ENCODE measurements around the gene TBX18.

TBX18 gene

GRCh38 chr6:84772428-84773132 lies 8.2 kb upstream of the TBX18 start:
- no peaks in the 10 kb centered on the region for H3K36me3 ChIP-seq (replicated peaks in 1 of 2; ENCODE audit: control insufficient read depth in 2 of 2, insufficient read depth in 2 of 2, low read length in 2 of 2)
- no peak overlapping the region for H3K14ac ChIP-seq (ENCODE audit: low read length)
- no peak overlapping the region for H4K91ac ChIP-seq (ENCODE audit: low read depth, low read length, poor library complexity)
- H3K4me3 ChIP-seq (ENCODE audit: low read length in 2 of 2) = no peak overlapping the region
- H2AK5ac ChIP-seq (ENCODE audit: low read depth, low read length) = no peak overlapping the region
- no peak overlapping the region for H2AFZ ChIP-seq (ENCODE audit: low read length)
- H3K4me1 ChIP-seq (ENCODE audit: control insufficient read depth in 2 of 2, insufficient read depth in 1 of 2, low read depth in 1 of 2, low read length in 2 of 2) = peaks cover 0 to 5% of the 10 kb centered on the region in 2 donors
- no peak overlapping the region for H3K4ac ChIP-seq (ENCODE audit: low read length)
- no peak overlapping the region for H2BK15ac ChIP-seq (ENCODE audit: low read length)
- H3K18ac ChIP-seq (ENCODE audit: low read length) = no peak overlapping the region
- WGBS, 2 donors (ENCODE audit: extremely low coverage in 2 of 2, insufficient read length in 2 of 2, insufficient replicate concordance in 1 of 2) = no CpG with 5 or more reads among the region's 35 CpGs
- no peak overlapping the region for H2BK5ac ChIP-seq (ENCODE audit: low read length)
- no peaks in the 10 kb centered on the region for H3K79me1 ChIP-seq (ENCODE audit: low read depth, low read length)
- H3K9ac ChIP-seq (ENCODE audit: low read depth, low read length, poor library complexity) = no peak overlapping the region
- H3K23ac ChIP-seq (ENCODE audit: low read depth, low read length, poor library complexity) = no peak overlapping the region
- no peak overlapping the region for H3K4me2 ChIP-seq (ENCODE audit: insufficient read depth, low read length, poor library complexity, severe bottlenecking)
- DNase-seq (ENCODE audit: low spot score) = no peak
- H2BK120ac ChIP-seq (ENCODE audit: low read depth, low read length) = no peak overlapping the region
- no peak overlapping the region for H3K27ac ChIP-seq (replicated peaks; ENCODE audit: low read length)
- H2BK12ac ChIP-seq (ENCODE audit: low read length) = no peak overlapping the region
- H4K8ac ChIP-seq (ENCODE audit: low read depth, low read length) = no peak overlapping the region
- peaks cover 0 to 4% of the 10 kb centered on the region in 2 donors for H3K9me3 ChIP-seq (replicated peaks in 1 of 2; ENCODE audit: control insufficient read depth in 2 of 2, insufficient read depth in 1 of 2, low read depth in 1 of 2, low read length in 2 of 2)
- peaks cover 23 to 96% (median 75%) of the 10 kb centered on the region in 3 experiments for H3K27me3 ChIP-seq (ENCODE audit: control insufficient read depth in 3 of 3, insufficient read depth in 3 of 3, low read depth in 1 of 3, low read length in 3 of 3)

- H4K91ac ChIP-seq (ENCODE audit: low read depth, low read length, poor library complexity) = no peak overlapping the region
- peaks cover 0 to 9% of the 10 kb centered on the region in 2 donors for H3K4me1 ChIP-seq (ENCODE audit: control insufficient read depth in 2 of 2, insufficient read depth in 1 of 2, low read depth in 1 of 2, low read length in 2 of 2)
- no peaks in the 10 kb centered on the region for H3K36me3 ChIP-seq (replicated peaks in 1 of 2; ENCODE audit: control insufficient read depth in 2 of 2, insufficient read depth in 2 of 2, low read length in 2 of 2)
- H3K14ac ChIP-seq (ENCODE audit: low read length) = no peak overlapping the region
- H2BK120ac ChIP-seq (ENCODE audit: low read depth, low read length) = no peak overlapping the region
- H3K9ac ChIP-seq (ENCODE audit: low read depth, low read length, poor library complexity) = no peak overlapping the region
- no peak overlapping the region for H2BK15ac ChIP-seq (ENCODE audit: low read length)
- no peak overlapping the region for H4K8ac ChIP-seq (ENCODE audit: low read depth, low read length)
- H3K27me3 ChIP-seq (ENCODE audit: control insufficient read depth in 3 of 3, insufficient read depth in 3 of 3, low read depth in 1 of 3, low read length in 3 of 3) = peaks cover 29 to 100% (median 79%) of the 10 kb centered on the region in 3 experiments
- no peak overlapping the region for H3K4me3 ChIP-seq (ENCODE audit: low read length in 2 of 2)
- H3K4me2 ChIP-seq (ENCODE audit: insufficient read depth, low read length, poor library complexity, severe bottlenecking) = no peak overlapping the region
- peaks cover 2 to 7% of the 10 kb centered on the region in 2 donors for H3K9me3 ChIP-seq (replicated peaks in 1 of 2; ENCODE audit: control insufficient read depth in 2 of 2, insufficient read depth in 1 of 2, low read depth in 1 of 2, low read length in 2 of 2)
- no peak overlapping the region for H2BK5ac ChIP-seq (ENCODE audit: low read length)
- no peaks in the 10 kb centered on the region for H3K79me1 ChIP-seq (ENCODE audit: low read depth, low read length)
- WGBS, 2 donors (ENCODE audit: extremely low coverage in 2 of 2, insufficient read length in 2 of 2, insufficient replicate concordance in 1 of 2) = no CpG with 5 or more reads among the region's 16 CpGs
- no peak overlapping the region for H3K18ac ChIP-seq (ENCODE audit: low read length)
- DNase-seq (ENCODE audit: low spot score) = peak; percentile 45
- no peak overlapping the region for H2AFZ ChIP-seq (ENCODE audit: low read length)
- H3K4ac ChIP-seq (ENCODE audit: low read length) = no peak overlapping the region
- H3K23ac ChIP-seq (ENCODE audit: low read depth, low read length, poor library complexity) = no peak overlapping the region
- no peak overlapping the region for H2AK5ac ChIP-seq (ENCODE audit: low read depth, low read length)
- no peak overlapping the region for H2BK12ac ChIP-seq (ENCODE audit: low read length)
- no peak overlapping the region for H3K27ac ChIP-seq (replicated peaks; ENCODE audit: low read length)
Observed at GRCh38 chr6:84771756-84772356, 7.5 kb upstream of the TBX18 start.

- Histone ChIP-seq H3K4me1 (ENCODE audit: control insufficient read depth in 2 of 2, insufficient read depth in 1 of 2, low read depth in 1 of 2, low read length in 2 of 2) (peaks cover 0 to 9% of the 10 kb centered on the region in 2 donors), H3K18ac (ENCODE audit: low read length) (no peak overlapping the region), H4K91ac (ENCODE audit: low read depth, low read length, poor library complexity) (no peak overlapping the region), H3K79me1 (ENCODE audit: low read depth, low read length) (no peaks in the 10 kb centered on the region), H2BK15ac (ENCODE audit: low read length) (no peak overlapping the region), H3K27ac (replicated peaks; ENCODE audit: low read length) (no peak overlapping the region), H2AK5ac (ENCODE audit: low read depth, low read length) (no peak overlapping the region), H3K27me3 (ENCODE audit: control insufficient read depth in 3 of 3, insufficient read depth in 3 of 3, low read depth in 1 of 3, low read length in 3 of 3) (peaks cover 33 to 100% (median 81%) of the 10 kb centered on the region in 3 experiments), H4K8ac (ENCODE audit: low read depth, low read length) (no peak overlapping the region), H3K4me3 (ENCODE audit: low read length in 2 of 2) (no peak overlapping the region), H3K4ac (ENCODE audit: low read length) (no peak overlapping the region), H2AFZ (ENCODE audit: low read length) (no peak overlapping the region), H3K36me3 (replicated peaks in 1 of 2; ENCODE audit: control insufficient read depth in 2 of 2, insufficient read depth in 2 of 2, low read length in 2 of 2) (no peaks in the 10 kb centered on the region), H3K23ac (ENCODE audit: low read depth, low read length, poor library complexity) (no peak overlapping the region), H3K4me2 (ENCODE audit: insufficient read depth, low read length, poor library complexity, severe bottlenecking) (no peak overlapping the region), H3K9me3 (replicated peaks in 1 of 2; ENCODE audit: control insufficient read depth in 2 of 2, insufficient read depth in 1 of 2, low read depth in 1 of 2, low read length in 2 of 2) (peaks cover 2 to 12% of the 10 kb centered on the region in 2 donors), H2BK12ac (ENCODE audit: low read length) (no peak overlapping the region), H3K14ac (ENCODE audit: low read length) (no peak overlapping the region), H2BK5ac (ENCODE audit: low read length) (no peak overlapping the region), H3K9ac (ENCODE audit: low read depth, low read length, poor library complexity) (no peak overlapping the region), H2BK120ac (ENCODE audit: low read depth, low read length) (no peak overlapping the region)
- WGBS, 2 donors (ENCODE audit: extremely low coverage in 2 of 2, insufficient read length in 2 of 2, insufficient replicate concordance in 1 of 2) = no CpG with 5 or more reads among the region's 6 CpGs
- DNase-seq (ENCODE audit: low spot score) = no peak
Observed at GRCh38 chr6:84771125-84771755, 6.8 kb upstream of the TBX18 start.

GRCh38 chr6:84770521-84770920 lies 6.1 kb upstream of the TBX18 start:
- H3K27me3 ChIP-seq (ENCODE audit: control insufficient read depth in 3 of 3, insufficient read depth in 3 of 3, low read depth in 1 of 3, low read length in 3 of 3) = peaks cover 37 to 100% (median 85%) of the 10 kb centered on the region in 3 experiments
- no peak overlapping the region for H4K91ac ChIP-seq (ENCODE audit: low read depth, low read length, poor library complexity)
- H2AK5ac ChIP-seq (ENCODE audit: low read depth, low read length) = no peak overlapping the region
- H3K4ac ChIP-seq (ENCODE audit: low read length) = no peak overlapping the region
- no peak overlapping the region for H2BK5ac ChIP-seq (ENCODE audit: low read length)
- no peaks in the 10 kb centered on the region for H3K36me3 ChIP-seq (replicated peaks in 1 of 2; ENCODE audit: control insufficient read depth in 2 of 2, insufficient read depth in 2 of 2, low read length in 2 of 2)
- H4K8ac ChIP-seq (ENCODE audit: low read depth, low read length) = no peak overlapping the region
- no peak overlapping the region for H3K27ac ChIP-seq (replicated peaks; ENCODE audit: low read length)
- H3K18ac ChIP-seq (ENCODE audit: low read length) = no peak overlapping the region
- no peak overlapping the region for H2BK15ac ChIP-seq (ENCODE audit: low read length)
- no peak overlapping the region for H3K23ac ChIP-seq (ENCODE audit: low read depth, low read length, poor library complexity)
- peaks cover 3 to 12% of the 10 kb centered on the region in 2 donors for H3K9me3 ChIP-seq (replicated peaks in 1 of 2; ENCODE audit: control insufficient read depth in 2 of 2, insufficient read depth in 1 of 2, low read depth in 1 of 2, low read length in 2 of 2)
- peaks cover 0 to 9% of the 10 kb centered on the region in 2 donors for H3K4me1 ChIP-seq (ENCODE audit: control insufficient read depth in 2 of 2, insufficient read depth in 1 of 2, low read depth in 1 of 2, low read length in 2 of 2)
- WGBS, 2 donors (ENCODE audit: extremely low coverage in 2 of 2, insufficient read length in 2 of 2, insufficient replicate concordance in 1 of 2) = no CpG with 5 or more reads among the region's 5 CpGs
- H3K4me2 ChIP-seq (ENCODE audit: insufficient read depth, low read length, poor library complexity, severe bottlenecking) = no peak overlapping the region
- H2AFZ ChIP-seq (ENCODE audit: low read length) = no peak overlapping the region
- H3K14ac ChIP-seq (ENCODE audit: low read length) = no peak overlapping the region
- no peak overlapping the region for H2BK120ac ChIP-seq (ENCODE audit: low read depth, low read length)
- H3K79me1 ChIP-seq (ENCODE audit: low read depth, low read length) = no peaks in the 10 kb centered on the region
- H3K4me3 ChIP-seq (ENCODE audit: low read length in 2 of 2) = no peak overlapping the region
- no peak overlapping the region for H3K9ac ChIP-seq (ENCODE audit: low read depth, low read length, poor library complexity)
- no peak for DNase-seq (ENCODE audit: low spot score)
- H2BK12ac ChIP-seq (ENCODE audit: low read length) = no peak overlapping the region

Measured in neuronal stem cell (in vitro differentiated cells).